Psoas muscle (tissue), 8 donors: Measurements from ENCODE around the gene APEX2. TPM values are rescaled to one million over a fixed set of nuclear protein-coding genes. Genes with fewer than 3 reads are reported as not detected.

Experiments used
- ATAC-seq, 4 donors: fragments of 200-7000 bp; cut with Tn5 transposase; one replicate each; pipeline ENCODE4 v1.9.1; 2020; ENCODE audit warnings: moderate library complexity in 3 of 4, mild to moderate bottlenecking in 2 of 4
- DNase-seq, 2 donors: peaks; one replicate each; pipeline ENCODE4 v3.0.0-alpha.2; 2020
- H3K27ac ChIP-seq: fragments of 200-600 bp; one replicate; pipeline ENCODE4 v1.8.0; 2022
- H3K27me3 ChIP-seq, 3 donors: fragments of 200-600 bp in 1 of 3; one replicate each; pipeline versions ENCODE4 v1.6.1 to v1.8.0; 2013 to 2022; ENCODE audit warnings: low read length in 2 of 3, mild to moderate bottlenecking in 2 of 3, moderate library complexity in 1 of 3; ENCODE audit not compliant: insufficient read depth in 3 of 3
- H3K36me3 ChIP-seq, 2 donors: fragments of 200-600 bp in 1 of 2; one replicate each; pipeline versions ENCODE4 v1.6.1 to v1.8.0; 2013 to 2022; ENCODE audit warnings: low read depth in 1 of 2, mild to moderate bottlenecking in 1 of 2, moderate library complexity in 1 of 2; ENCODE audit not compliant: insufficient read depth in 1 of 2
- H3K4me1 ChIP-seq: fragments of 200-600 bp; one replicate; pipeline ENCODE4 v1.8.0; 2022
- H3K4me3 ChIP-seq: fragments of 200-600 bp; one replicate; pipeline ENCODE4 v1.8.0; 2022; ENCODE audit warnings: mild to moderate bottlenecking
- H3K9me3 ChIP-seq: fragments of 200-600 bp; one replicate; pipeline ENCODE4 v1.8.0; 2022
- WGBS, 3 donors: extraction: QIAGEN DNeasy Blood & Tissue Kit; methylation state at CpG; one replicate each; pipeline versions ENCODE4 v1.1.6 to v1.1.7; 2013; 5-methylcytosine and 5-hydroxymethylcytosine counted together
- intact Hi-C, 2 donors: fragments of 100-400 bp; cut with DNase I; formaldehyde crosslinking; loops; one replicate each; pipeline versions ENCODE4 v1.11.0 to v1.14.2; 2022
- polyA plus RNA-seq, 3 donors: library from polyadenylated mRNA; stranded (reverse); fragments of 200-250 nt; gene quantifications; one replicate each; pipeline ENCODE4 v1.2.3, GENCODE V29; 2013
- total RNA-seq, 4 donors: library from RNA; stranded (reverse); fragmentation: NEBNext Ultra II Directional in 2 of 4; extraction: Animal tissue kit (Norgen Biotek cat#: 25700) in 2 of 4; gene quantifications; one replicate each; pipeline versions ENCODE4 v1.2.1 to v1.2.4, GENCODE V29; 2021 to 2023
- TF ChIP-seq, protein P1 (sequence below): fragments of 200-600 bp; IDR thresholded peaks from one replicate; pipeline ENCODE4 v1.8.0; 2022; ENCODE audit warnings: antibody characterized with exemption
- donor health status: healthy with polysubstance abuse.
- donor health status: DM: no; HTN: no; CAD: no; lungs with moderate emphysema.
- donor health status: Bipolar disorder and iron deficiency.
- donor health status: healthy.
- donor health status: DM: yes; HTN: yes; CAD: no.
- donor health status: DM: no; HTN: no; CAD: no.
- donor health status: DM: no; HTN: no; CAD: no.
- donor health status: DM: yes; HTN: yes; CAD: no.

APEX2 gene
- total and polyA plus RNA-seq, 7 donors = 6.7 to 15.1 (median 10.5) TPM

DNA sequence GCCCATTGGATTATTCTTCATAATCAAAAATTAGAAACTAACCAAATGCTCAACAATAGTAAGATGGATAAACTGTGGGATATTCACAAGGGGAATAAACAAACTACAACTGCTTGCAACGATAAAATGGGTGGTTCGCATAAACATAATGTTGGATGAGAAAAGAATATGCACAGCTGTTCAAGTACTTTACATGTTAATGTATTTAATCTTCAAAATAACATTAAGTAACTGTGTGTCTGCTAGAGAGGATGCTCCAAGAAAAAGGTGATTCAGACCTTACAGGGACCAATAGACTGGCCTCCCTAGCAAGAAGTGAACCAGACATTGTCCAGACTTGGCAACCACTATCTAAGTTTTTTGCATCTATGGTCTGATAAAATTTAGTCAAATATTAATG lies 8.5 kb upstream of the APEX2 start:
- Histone ChIP-seq H3K36me3 (no peaks in the 10 kb centered on the region), H3K4me3 (peak overlapping the region; percentile 46), H3K9me3 (peaks cover 5% of the 10 kb centered on the region), H3K27ac (peak overlapping the region; percentile 90), H3K27me3 (peaks cover 0 to 3% (median 0%) of the 10 kb centered on the region in 3 donors), H3K4me1 (no peaks in the 10 kb centered on the region)
- ATAC-seq (no peak), DNase-seq (no peak)
- intact Hi-C loops = loop anchor here in 1 of 2 donors (10.0 kb wide), 1 partner anchor 1307 kb away; the partner anchor contains the start of gene HUWE1
- WGBS, 3 donors = 46 to 71% (median 70%) methylated on average over 2 of the region's 2 CpGs
- TF ChIP-seq, protein P1, sequence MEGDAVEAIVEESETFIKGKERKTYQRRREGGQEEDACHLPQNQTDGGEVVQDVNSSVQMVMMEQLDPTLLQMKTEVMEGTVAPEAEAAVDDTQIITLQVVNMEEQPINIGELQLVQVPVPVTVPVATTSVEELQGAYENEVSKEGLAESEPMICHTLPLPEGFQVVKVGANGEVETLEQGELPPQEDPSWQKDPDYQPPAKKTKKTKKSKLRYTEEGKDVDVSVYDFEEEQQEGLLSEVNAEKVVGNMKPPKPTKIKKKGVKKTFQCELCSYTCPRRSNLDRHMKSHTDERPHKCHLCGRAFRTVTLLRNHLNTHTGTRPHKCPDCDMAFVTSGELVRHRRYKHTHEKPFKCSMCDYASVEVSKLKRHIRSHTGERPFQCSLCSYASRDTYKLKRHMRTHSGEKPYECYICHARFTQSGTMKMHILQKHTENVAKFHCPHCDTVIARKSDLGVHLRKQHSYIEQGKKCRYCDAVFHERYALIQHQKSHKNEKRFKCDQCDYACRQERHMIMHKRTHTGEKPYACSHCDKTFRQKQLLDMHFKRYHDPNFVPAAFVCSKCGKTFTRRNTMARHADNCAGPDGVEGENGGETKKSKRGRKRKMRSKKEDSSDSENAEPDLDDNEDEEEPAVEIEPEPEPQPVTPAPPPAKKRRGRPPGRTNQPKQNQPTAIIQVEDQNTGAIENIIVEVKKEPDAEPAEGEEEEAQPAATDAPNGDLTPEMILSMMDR = no peak

DNA sequence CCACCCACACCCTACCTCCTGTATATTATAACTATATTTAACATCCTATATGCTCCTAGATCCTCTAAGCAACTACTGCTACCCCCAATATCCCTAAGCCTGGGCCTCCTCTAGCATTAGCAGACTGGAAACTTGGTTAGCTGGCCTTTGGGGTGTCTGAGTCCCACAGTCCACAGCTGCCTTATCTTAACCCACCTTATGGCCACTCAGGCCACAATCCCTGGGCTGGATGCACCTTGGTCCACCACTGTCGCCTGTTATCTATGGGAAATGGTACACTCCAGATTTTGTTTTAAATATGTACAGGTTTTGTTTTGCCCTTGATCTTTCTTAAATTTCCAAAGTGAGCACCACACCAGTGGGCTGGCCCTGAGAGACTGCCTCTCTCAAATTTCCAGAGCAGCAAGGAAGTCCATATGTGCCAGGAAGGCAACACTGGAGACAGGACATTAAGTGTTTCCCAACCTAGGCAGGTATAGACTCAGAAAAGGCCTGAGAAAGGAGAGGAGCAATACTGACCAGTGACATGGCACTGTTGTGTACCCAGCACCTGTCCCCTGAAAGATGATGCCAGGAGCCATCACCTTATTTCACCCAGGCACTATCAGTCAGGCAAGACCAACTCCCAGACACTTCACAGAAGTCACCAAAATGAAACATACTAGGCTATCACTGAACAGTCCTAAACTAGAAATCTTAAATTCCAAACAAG lies 7.1 kb upstream of the APEX2 start:
- peak overlapping the region; percentile 90 for H3K27ac ChIP-seq
- no peaks in the 10 kb centered on the region for H3K4me1 ChIP-seq
- peaks cover 0 to 3% (median 0%) of the 10 kb centered on the region in 3 donors for H3K27me3 ChIP-seq
- ATAC-seq (peak; percentile 59 to 73 (median 66)), DNase-seq (no peak)
- peak overlapping the region; percentile 46 for H3K4me3 ChIP-seq
- intact Hi-C loops = loop anchor here in 1 of 2 donors (10.0 kb wide), 1 partner anchor 1308 kb away; the partner anchor contains the start of gene HUWE1
- TF ChIP-seq, protein P1 = no peak
- H3K9me3 ChIP-seq = peaks cover 2% of the 10 kb centered on the region
- 36 to 59% (median 57%) methylated on average over 1 of the region's 1 CpG for WGBS, 3 donors
- no peaks in the 10 kb centered on the region for H3K36me3 ChIP-seq

DNA sequence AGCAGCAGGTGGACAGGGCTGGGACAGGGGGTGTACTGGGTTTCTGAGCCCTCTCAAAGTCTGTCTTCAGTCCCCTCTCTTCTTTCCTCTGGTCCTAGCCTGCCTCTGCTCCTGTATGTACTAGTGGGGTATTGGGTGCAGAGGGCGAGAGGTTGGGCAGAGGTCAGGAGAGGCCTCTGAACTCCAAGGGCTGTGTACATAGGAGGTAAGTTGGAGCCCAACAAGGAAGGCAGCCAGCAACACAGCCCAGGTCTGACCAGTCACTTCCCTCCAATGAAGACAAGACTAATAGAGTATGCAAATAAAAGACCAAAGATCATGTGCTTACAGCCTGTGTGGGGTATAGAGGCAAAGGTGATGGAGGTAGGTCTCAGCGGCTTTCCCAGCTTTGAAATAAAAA lies 6.1 kb upstream of the APEX2 start, which contains the start of gene PFKFB1:
Gene PFKFB1, minus strand, starts transcription at position 90 of the 400 bp plus-strand sequence. CDS start 181 bp downstream, outside the sequence.
- Histone ChIP-seq H3K27me3 (no peaks in the 10 kb centered on the region), H3K4me3 (peak within 1 kb of the TSS; percentile 46), H3K9me3 (no peaks in the 10 kb centered on the region), H3K36me3 (no peaks in the 10 kb centered on the region), H3K4me1 (no peaks in the 10 kb centered on the region), H3K27ac (peak within 1 kb of the TSS; percentile 90)
- ATAC-seq (peak in 2 of 4 donors; percentile 3 to 8), DNase-seq (no peak)
- WGBS, 3 donors = 51 to 100% (median 66%) methylated on average over 1 to 2 of the region's 2 CpGs
- TF ChIP-seq, protein P1 = no peak
- intact Hi-C loops = loop anchor here in 1 of 2 donors (10.0 kb wide), 1 partner anchor 1309 kb away; the partner anchor contains the start of gene HUWE1

DNA sequence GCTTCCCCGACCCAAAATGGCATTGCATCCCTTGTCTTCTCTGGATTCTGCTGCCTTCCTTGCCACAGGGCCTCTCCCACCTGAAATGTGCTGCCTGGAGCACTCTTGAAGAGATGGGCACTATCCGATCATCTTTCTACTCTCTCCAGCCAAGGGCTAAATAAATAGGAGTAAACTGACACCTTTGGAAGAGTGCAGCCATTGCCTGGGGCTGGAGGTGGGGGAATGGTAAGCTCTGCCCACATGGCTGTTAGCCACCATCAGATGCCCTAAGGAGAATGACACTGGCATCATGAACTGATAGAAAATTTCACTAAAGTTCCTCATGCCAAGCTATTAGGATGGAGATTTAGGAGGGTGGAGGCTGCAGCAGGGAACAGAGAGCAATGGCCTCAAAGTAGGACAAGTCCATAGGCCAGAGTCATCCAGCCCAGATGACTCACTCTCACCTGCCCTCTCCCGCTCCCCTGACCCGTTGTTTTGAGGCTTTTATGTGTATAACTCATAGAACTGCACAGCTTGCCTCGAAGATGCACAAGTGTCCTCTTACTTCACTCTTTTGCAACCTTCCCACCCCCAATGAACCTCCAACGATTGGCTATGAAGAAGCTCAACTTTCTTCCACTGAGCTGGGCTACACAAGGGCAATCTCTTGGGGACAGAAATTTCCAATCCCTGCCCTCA lies 5.4 kb upstream of the APEX2 start:
- Histone ChIP-seq H3K9me3 (no peaks in the 10 kb centered on the region), H3K27ac (peak overlapping the region; percentile 90), H3K36me3 (no peaks in the 10 kb centered on the region), H3K4me1 (no peaks in the 10 kb centered on the region), H3K4me3 (peak overlapping the region; percentile 46), H3K27me3 (no peaks in the 10 kb centered on the region)
- intact Hi-C loops = loop anchor here in 1 of 2 donors (10.0 kb wide), 1 partner anchor 1310 kb away; the partner anchor contains the start of gene HUWE1
- DNase-seq (peak in 1 of 2 donors; percentile 60), ATAC-seq (peak; percentile 56 to 62 (median 60))
- 24 to 38% (median 38%) methylated on average over 6 of the region's 6 CpGs for WGBS, 3 donors
- TF ChIP-seq, protein P1 = no peak
